ENCODE results near the gene IQSEC2.

DNA sequence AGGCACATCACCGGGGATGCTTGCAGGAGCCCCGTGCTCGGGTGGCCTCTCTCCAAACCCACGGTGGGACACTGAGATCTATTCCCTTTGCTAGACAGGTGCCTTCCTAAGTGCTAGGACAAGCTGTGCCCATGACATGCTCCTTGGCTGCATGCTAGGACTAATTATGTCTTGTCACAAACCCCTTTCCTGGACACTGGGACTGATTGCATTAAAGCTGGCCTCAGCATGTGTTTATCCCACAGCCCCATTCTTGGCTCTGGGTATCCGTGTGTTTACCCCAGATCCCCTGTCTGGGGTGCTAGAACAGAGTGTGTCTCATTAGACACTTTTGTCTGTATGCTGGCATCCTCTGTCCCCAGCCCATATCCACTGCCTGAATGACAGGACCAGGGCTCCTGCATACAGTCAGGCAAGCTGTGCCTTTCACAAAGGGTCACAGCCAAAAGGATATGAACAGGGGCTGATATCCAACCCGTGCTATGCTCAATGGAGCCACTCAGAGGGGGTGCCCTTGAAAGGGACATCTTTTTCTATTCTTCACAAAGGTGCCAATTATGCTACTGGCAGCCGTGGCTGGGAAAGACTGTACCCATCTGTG lies 9.2 kb upstream of the IQSEC2 start:
- TF ChIP-seq, protein P1, sequence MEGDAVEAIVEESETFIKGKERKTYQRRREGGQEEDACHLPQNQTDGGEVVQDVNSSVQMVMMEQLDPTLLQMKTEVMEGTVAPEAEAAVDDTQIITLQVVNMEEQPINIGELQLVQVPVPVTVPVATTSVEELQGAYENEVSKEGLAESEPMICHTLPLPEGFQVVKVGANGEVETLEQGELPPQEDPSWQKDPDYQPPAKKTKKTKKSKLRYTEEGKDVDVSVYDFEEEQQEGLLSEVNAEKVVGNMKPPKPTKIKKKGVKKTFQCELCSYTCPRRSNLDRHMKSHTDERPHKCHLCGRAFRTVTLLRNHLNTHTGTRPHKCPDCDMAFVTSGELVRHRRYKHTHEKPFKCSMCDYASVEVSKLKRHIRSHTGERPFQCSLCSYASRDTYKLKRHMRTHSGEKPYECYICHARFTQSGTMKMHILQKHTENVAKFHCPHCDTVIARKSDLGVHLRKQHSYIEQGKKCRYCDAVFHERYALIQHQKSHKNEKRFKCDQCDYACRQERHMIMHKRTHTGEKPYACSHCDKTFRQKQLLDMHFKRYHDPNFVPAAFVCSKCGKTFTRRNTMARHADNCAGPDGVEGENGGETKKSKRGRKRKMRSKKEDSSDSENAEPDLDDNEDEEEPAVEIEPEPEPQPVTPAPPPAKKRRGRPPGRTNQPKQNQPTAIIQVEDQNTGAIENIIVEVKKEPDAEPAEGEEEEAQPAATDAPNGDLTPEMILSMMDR (IDR thresholded peaks at IDR 0.05) = no peak
- TF ChIP-seq POLR2A (IDR thresholded peaks at IDR 0.05; ENCODE audit: low read depth) (no peak), EP300 (IDR thresholded peaks at IDR 0.05) (no peak), POLR2AphosphoS5 (IDR thresholded peaks at IDR 0.05) (no peak)

Data from esophagus muscularis mucosa (tissue), 4 donors.